Breast epithelium (tissue), 3 donors: ENCODE data around the gene SLC30A10.

Experiments
- CTCF ChIP-seq, 3 donors: fragments of 450-650 bp; IDR thresholded peaks; one replicate each; pipeline ENCODE4 v1.5.1; 2016 to 2017; ENCODE audit warnings: antibody characterized with exemption in 3 of 3, mild to moderate bottlenecking in 3 of 3, moderate library complexity in 3 of 3
- POLR2A ChIP-seq: fragments of 450-650 bp; IDR thresholded peaks from one replicate; pipeline ENCODE4 v1.6.1; 2016; ENCODE audit warnings: antibody characterized with exemption, mild to moderate bottlenecking, moderate library complexity

- TF ChIP-seq CTCF (IDR thresholded peaks at IDR 0.05), result no peak
- no peak for TF ChIP-seq POLR2A
These were observed 1.9 kb downstream of the SLC30A10 start for GRCh38 chr1:219926363-219926998.
